Stomach (tissue), 9 donors: ENCODE measurements around the gene INKA2. TPM values are rescaled to one million over a fixed set of nuclear protein-coding genes. Genes with fewer than 3 reads are reported as not detected.

Experiments
- DNase-seq, 2 donors: peaks; one replicate each; pipeline versions ENCODE4 v3.0.0 to v3.0.0-alpha.2; 2013 to 2019
- H3K27ac ChIP-seq, 5 donors: fragments of 200-600 bp in 4 of 5; sonication (generic) in 4 of 5; one replicate each; pipeline ENCODE4 v1.5.1; 2013 to 2019; ENCODE audit warnings: mild to moderate bottlenecking in 1 of 5, moderate library complexity in 1 of 5
- H3K27me3 ChIP-seq, 3 donors: fragments of 200-600 bp; sonication (generic); one replicate each; pipeline ENCODE4 v1.5.1; 2017 to 2019; ENCODE audit warnings: mixed run types in 1 of 3
- H3K36me3 ChIP-seq, 4 donors: fragments of 200-600 bp; sonication (generic); 1 replicate in 3 of 4; 2 replicates in 1 of 4; pipeline ENCODE4 v1.5.1; 2016 to 2019
- H3K4me1 ChIP-seq, 4 donors: fragments of 200-600 bp; sonication (generic); one replicate each; pipeline ENCODE4 v1.5.1; 2016 to 2019
- H3K4me3 ChIP-seq, 4 donors: fragments of 200-600 bp; sonication (generic) in 3 of 4; one replicate each; pipeline ENCODE4 v1.5.1; 2016 to 2019; ENCODE audit warnings: mild to moderate bottlenecking in 1 of 4
- H3K9me3 ChIP-seq, 4 donors: fragments of 200-600 bp; sonication (generic); one replicate each; pipeline ENCODE4 v1.5.1; 2016 to 2019
- EP300 ChIP-seq: sonication (generic); formaldehyde crosslinking; IDR thresholded peaks from one replicate; pipeline ENCODE4 v1.6.1; 2017; ENCODE audit warnings: antibody characterized with exemption
- POLR2A ChIP-seq, 4 donors: fragments of 450-650 bp; IDR thresholded peaks; one replicate each; pipeline ENCODE4 v1.6.1; 2016; ENCODE audit warnings: antibody characterized with exemption in 4 of 4, control low read depth in 2 of 4, mild to moderate bottlenecking in 1 of 4, moderate library complexity in 1 of 4
- POLR2AphosphoS5 ChIP-seq, 3 donors: sonication (generic); formaldehyde crosslinking; IDR thresholded peaks; one replicate each; pipeline ENCODE4 v1.6.1; 2016; ENCODE audit warnings: antibody characterized with exemption in 3 of 3
- WGBS, 5 donors: extraction: QIAGEN DNeasy Blood & Tissue Kit in 3 of 5; methylation state at CpG; one replicate each; pipeline versions ENCODE4 v1.1.5 to v1.1.7; 2013 to 2018; 5-methylcytosine and 5-hydroxymethylcytosine counted together
- intact Hi-C: fragments of 100-400 bp; cut with DNase I; formaldehyde crosslinking; loops from one replicate; pipeline ENCODE4 v1.15.1; 2023; ENCODE audit warnings: low total_unique reads
- polyA plus RNA-seq, 3 donors: library from polyadenylated mRNA; stranded (reverse); fragments of 200-250 nt; gene quantifications; one replicate each; pipeline ENCODE4 v1.2.3, GENCODE V29; 2013
- total RNA-seq, 5 donors: library from RNA; depleted of rRNA; stranded (reverse); fragments of >200 nt; gene quantifications; one replicate each; pipeline versions ENCODE4 v1.1.0 to v1.2.3, GENCODE V29; 2014 to 2016
- TF ChIP-seq, protein P1 (sequence below), 7 experiments: fragments of 450-650 bp in 4 of 7; fragments of 200-600 bp in 3 of 7; sonication (generic) in 3 of 7; IDR thresholded peaks; one replicate each; pipeline ENCODE4 v1.5.1; 2016 to 2019; ENCODE audit warnings: antibody characterized with exemption in 7 of 7, control low read depth in 2 of 7, mild to moderate bottlenecking in 1 of 7
- donor health status: healthy with polysubstance abuse.
- donor health status: Bipolar disorder and iron deficiency.
- donor health status: healthy.

INKA2 gene
- total and polyA plus RNA-seq, 8 donors, result 1.0 to 6.1 (median 3.2) TPM

DNA sequence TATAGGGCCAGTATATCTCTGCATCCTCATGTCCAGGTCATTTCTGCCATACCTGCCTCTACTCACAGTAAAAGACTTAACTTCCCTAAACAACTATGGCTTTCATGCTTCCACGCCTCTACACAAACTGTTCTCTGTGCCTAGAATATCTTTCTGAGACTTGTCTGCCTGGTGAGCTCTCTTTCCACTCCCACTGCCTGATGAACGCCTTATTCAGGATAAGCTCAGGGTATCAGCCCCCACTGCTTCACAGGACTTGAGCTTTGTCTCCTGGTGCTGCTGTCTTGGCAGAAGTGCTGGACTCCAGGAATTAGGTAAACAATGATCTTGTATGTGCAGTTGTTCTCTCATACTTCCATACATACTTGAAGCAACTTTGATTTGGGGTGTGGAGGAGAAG, 11.7 kb upstream of the INKA2 start:
- Histone ChIP-seq H3K36me3 (no peaks in the 10 kb centered on the region), H3K9me3 (no peaks in the 10 kb centered on the region), H3K4me3 (no peak overlapping the region), H3K27me3 (no peaks in the 10 kb centered on the region), H3K27ac (peak overlapping the region in 1 of 5 donors; percentile 26), H3K4me1 (peaks cover 0 to 25% (median 9%) of the 10 kb centered on the region in 4 donors)
- WGBS, 5 donors, result 53 to 69% (median 57%) methylated on average over 2 of the region's 2 CpGs
- TF ChIP-seq POLR2AphosphoS5 (IDR thresholded peaks at IDR 0.05) (no peak), POLR2A (IDR thresholded peaks at IDR 0.05) (no peak), EP300 (no peak)
- TF ChIP-seq, protein P1, sequence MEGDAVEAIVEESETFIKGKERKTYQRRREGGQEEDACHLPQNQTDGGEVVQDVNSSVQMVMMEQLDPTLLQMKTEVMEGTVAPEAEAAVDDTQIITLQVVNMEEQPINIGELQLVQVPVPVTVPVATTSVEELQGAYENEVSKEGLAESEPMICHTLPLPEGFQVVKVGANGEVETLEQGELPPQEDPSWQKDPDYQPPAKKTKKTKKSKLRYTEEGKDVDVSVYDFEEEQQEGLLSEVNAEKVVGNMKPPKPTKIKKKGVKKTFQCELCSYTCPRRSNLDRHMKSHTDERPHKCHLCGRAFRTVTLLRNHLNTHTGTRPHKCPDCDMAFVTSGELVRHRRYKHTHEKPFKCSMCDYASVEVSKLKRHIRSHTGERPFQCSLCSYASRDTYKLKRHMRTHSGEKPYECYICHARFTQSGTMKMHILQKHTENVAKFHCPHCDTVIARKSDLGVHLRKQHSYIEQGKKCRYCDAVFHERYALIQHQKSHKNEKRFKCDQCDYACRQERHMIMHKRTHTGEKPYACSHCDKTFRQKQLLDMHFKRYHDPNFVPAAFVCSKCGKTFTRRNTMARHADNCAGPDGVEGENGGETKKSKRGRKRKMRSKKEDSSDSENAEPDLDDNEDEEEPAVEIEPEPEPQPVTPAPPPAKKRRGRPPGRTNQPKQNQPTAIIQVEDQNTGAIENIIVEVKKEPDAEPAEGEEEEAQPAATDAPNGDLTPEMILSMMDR (IDR thresholded peaks at IDR 0.05), result no peak
- DNase-seq, result no peak
- intact Hi-C loops, result no loop called here

DNA sequence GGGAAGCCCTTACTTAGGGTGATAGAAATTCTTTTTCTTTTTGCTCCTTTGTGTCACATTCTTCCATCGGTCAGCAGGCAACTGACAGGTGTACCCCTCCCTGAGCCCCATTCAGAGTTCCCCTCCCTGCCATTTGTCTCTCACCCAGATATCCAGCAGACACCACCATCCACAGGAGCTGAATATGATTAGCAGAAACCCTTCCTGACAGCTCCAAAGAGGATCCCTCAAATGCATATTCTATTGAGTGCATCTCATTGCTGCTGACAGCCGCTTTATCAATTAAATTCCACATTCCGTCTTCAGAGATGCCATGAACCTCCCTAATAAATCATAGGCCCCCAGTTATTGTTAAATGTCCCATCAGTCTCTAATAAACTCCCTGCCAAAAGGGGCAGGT, 10.4 kb upstream of the INKA2 start:
- Histone ChIP-seq H3K4me3 (no peak overlapping the region), H3K36me3 (no peaks in the 10 kb centered on the region), H3K4me1 (peaks cover 0 to 22% (median 3%) of the 10 kb centered on the region in 4 donors), H3K27ac (no peak overlapping the region), H3K27me3 (no peaks in the 10 kb centered on the region), H3K9me3 (no peaks in the 10 kb centered on the region)
- WGBS, 5 donors, result 63 to 91% (median 85%) methylated on average over 3 of the region's 3 CpGs
- TF ChIP-seq POLR2A (IDR thresholded peaks at IDR 0.05) (no peak), POLR2AphosphoS5 (IDR thresholded peaks at IDR 0.05) (no peak), EP300 (no peak)
- TF ChIP-seq, protein P1 (IDR thresholded peaks at IDR 0.05), result no peak
- intact Hi-C loops, result loop anchor here (10.0 kb wide), 1 partner anchor 265 kb away; no protein-coding TSS in a partner anchor
- DNase-seq, result no peak

DNA sequence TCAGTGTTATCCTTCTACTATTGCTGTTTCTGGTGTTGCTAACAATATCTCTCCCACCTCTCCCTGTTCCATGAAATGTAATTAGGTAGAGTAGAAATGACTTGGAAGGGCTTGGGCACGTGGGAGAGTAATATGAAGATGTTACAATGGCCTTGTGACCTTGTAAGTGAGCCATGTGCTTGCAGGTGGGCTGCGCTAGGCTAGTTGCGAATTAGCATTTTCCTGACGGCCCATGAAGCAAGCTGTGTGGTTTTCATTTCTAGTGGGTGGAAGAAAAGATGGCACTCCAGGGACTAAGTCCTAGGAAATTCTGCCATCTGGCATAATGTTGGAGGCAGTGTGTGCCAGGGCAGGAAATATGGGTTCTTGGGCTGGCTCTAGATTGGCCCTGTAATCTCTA, 8.8 kb upstream of the INKA2 start:
- WGBS, 5 donors, result 81 to 90% (median 84%) methylated on average over 4 of the region's 4 CpGs
- Histone ChIP-seq H3K4me1 (peaks cover 0 to 17% (median 0%) of the 10 kb centered on the region in 4 donors), H3K27ac (no peak overlapping the region), H3K36me3 (no peaks in the 10 kb centered on the region), H3K4me3 (no peak overlapping the region), H3K27me3 (no peaks in the 10 kb centered on the region), H3K9me3 (no peaks in the 10 kb centered on the region)
- intact Hi-C loops, result loop anchor here (10.0 kb wide), 1 partner anchor 263 kb away; no protein-coding TSS in a partner anchor
- TF ChIP-seq, protein P1 (IDR thresholded peaks at IDR 0.05), result no peak
- TF ChIP-seq POLR2AphosphoS5 (IDR thresholded peaks at IDR 0.05) (no peak), EP300 (no peak), POLR2A (IDR thresholded peaks at IDR 0.05) (no peak)
- DNase-seq, result no peak

DNA sequence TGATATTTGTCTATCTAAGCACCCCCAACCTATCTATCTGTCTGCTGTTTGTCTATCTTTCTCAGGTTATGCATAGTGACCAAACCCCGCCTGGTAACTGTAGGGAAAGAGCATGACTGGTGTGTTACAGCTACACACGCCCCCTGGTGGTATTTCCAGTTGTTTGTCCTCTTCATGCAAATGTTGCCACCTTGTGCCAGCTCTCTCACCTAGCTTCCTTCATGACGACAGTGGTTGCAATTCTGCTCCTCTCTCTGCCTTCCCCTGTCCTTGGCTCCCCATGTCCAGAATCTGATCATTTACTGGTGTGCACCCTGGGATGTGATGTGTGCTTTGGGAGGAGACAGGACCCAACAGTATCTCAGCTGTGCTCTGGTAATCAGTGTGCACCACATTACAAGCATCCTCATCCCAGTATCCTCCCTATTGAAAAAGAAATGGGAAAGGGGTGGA, 8.1 kb upstream of the INKA2 start:
- H3K4me3 ChIP-seq, result no peak overlapping the region
- H3K27me3 ChIP-seq, result peaks cover 0 to 2% (median 0%) of the 10 kb centered on the region in 3 donors
- intact Hi-C loops, result loop anchor here (10.0 kb wide), 1 partner anchor 263 kb away; no protein-coding TSS in a partner anchor
- H3K36me3 ChIP-seq, result no peaks in the 10 kb centered on the region
- peaks cover 0 to 17% (median 0%) of the 10 kb centered on the region in 4 donors for H3K4me1 ChIP-seq
- peak overlapping the region in 1 of 5 donors; percentile 43 for H3K27ac ChIP-seq
- H3K9me3 ChIP-seq, result no peaks in the 10 kb centered on the region
- TF ChIP-seq, protein P1 (IDR thresholded peaks at IDR 0.05), result peak in 5 of 7 experiments; percentile 47 to 74 (median 64)
- TF ChIP-seq EP300, result no peak
- WGBS, 5 donors, result 15 to 37% (median 19%) methylated on average over 3 of the region's 3 CpGs
- DNase-seq, result peak; percentile 70 to 74
